HEK293T (cell line): ENCODE results near the gene PRDX3.

Source experiments
- FOXK2 ChIP-seq: fragments of 450-650 bp; IDR thresholded peaks from 2 replicates; pipeline ENCODE4 v1.6.1; 2016; ENCODE audit warnings: mild to moderate bottlenecking
- FOXM1 ChIP-seq: fragments of 450-650 bp; IDR thresholded peaks from 2 replicates; pipeline ENCODE4 v1.6.1; 2017; ENCODE audit warnings: mild to moderate bottlenecking, borderline replicate concordance
- HDGF ChIP-seq: fragments of 450-650 bp; IDR thresholded peaks from 2 replicates; pipeline ENCODE4 v1.6.1; 2017; ENCODE audit warnings: antibody characterized with exemption, borderline replicate concordance
- NFRKB ChIP-seq: fragments of 450-650 bp; IDR thresholded peaks from 2 replicates; pipeline ENCODE4 v1.6.1; 2016; ENCODE audit warnings: mild to moderate bottlenecking, moderate library complexity

GRCh38 chr10:119222966-119223386, 44.4 kb upstream of the PRDX3 start:
- TF ChIP-seq NFRKB (no peak), HDGF (no peak), FOXK2 (no peak), FOXM1 (no peak)
